ENCODE results near the gene SUGT1.

GRCh38 chr13:52703482-52703881 lies 50.8 kb downstream of the SUGT1 start:
- no peak for TF ChIP-seq CTCF (IDR thresholded peaks at IDR 0.05)
- TF ChIP-seq POLR2A (IDR thresholded peaks at IDR 0.05): no peak
